WTC11 (cell line): ENCODE data around the gene ADORA1. TPM values are rescaled to one million over a fixed set of nuclear protein-coding genes. Genes with fewer than 3 reads are reported as not detected.

Experiments used
- ATAC-seq: fragments of 200-7000 bp; cut with Tn5 transposase; 2 replicates; pipeline ENCODE4 v1.10.0; 2021; ENCODE audit warnings: mild to moderate bottlenecking, moderate library complexity
- CTCF ChIA-PET: fragments of 300-600 bp; sonication (Branson Sonifier 250); formaldehyde crosslinking; loops from one replicate; lab custom pipeline; 2021; ENCODE audit warnings: antibody characterized with exemption; lab: Charles Lee
- POLR2A ChIA-PET: fragments of 350-600 bp; sonication (Branson Sonifier 250); formaldehyde crosslinking; loops from one replicate; lab custom pipeline; 2021; ENCODE audit warnings: antibody characterized with exemption; lab: Charles Lee
- DNase-seq: peaks from one replicate; pipeline ENCODE4 v3.0.0; 2021; ENCODE audit warnings: low spot score
- H3K27ac Mint-ChIP-seq: 2 replicates; pipeline ENCODE4 v1.8.0; 2021; ENCODE audit warnings: mixed read lengths
- H3K27me3 Mint-ChIP-seq: 2 replicates; pipeline ENCODE4 v1.8.0; 2021; ENCODE audit warnings: low read depth, mild to moderate bottlenecking, moderate library complexity, mixed read lengths
- H3K36me3 Mint-ChIP-seq: 2 replicates; pipeline ENCODE4 v1.8.0; 2021; ENCODE audit warnings: mixed read lengths
- H3K4me1 Mint-ChIP-seq: 2 replicates; pipeline ENCODE4 v1.8.0; 2022; ENCODE audit warnings: mixed read lengths
- H3K4me3 Mint-ChIP-seq: 2 replicates; pipeline ENCODE4 v1.8.0; 2021; ENCODE audit warnings: mild to moderate bottlenecking, moderate library complexity, mixed read lengths
- H3K9me3 Mint-ChIP-seq: 2 replicates; pipeline ENCODE4 v1.8.0; 2021; ENCODE audit warnings: mixed read lengths
- AFF4 ChIP-seq: sonication (generic); formaldehyde crosslinking; IDR thresholded peaks from 2 replicates; pipeline ENCODE4 v1.8.1; 2023; ENCODE audit warnings: mild to moderate bottlenecking, missing genetic modification reagents, borderline replicate concordance
- ATF2 ChIP-seq: sonication (generic); formaldehyde crosslinking; IDR thresholded peaks from 2 replicates; pipeline ENCODE4 v1.8.1; 2022; ENCODE audit warnings: low read depth, missing genetic modification reagents, borderline replicate concordance
- CREM ChIP-seq: sonication (generic); formaldehyde crosslinking; IDR thresholded peaks from 2 replicates; pipeline ENCODE4 v1.8.1; 2022; ENCODE audit warnings: mild to moderate bottlenecking, missing genetic modification reagents, moderate library complexity
- ERG ChIP-seq: fragments of 250-450 bp; sonication (Bioruptor Pico); IDR thresholded peaks from 2 replicates; pipeline ENCODE4 v1.8.0; 2021; ENCODE audit warnings: mild to moderate bottlenecking
- MLX ChIP-seq: sonication (generic); formaldehyde crosslinking; IDR thresholded peaks from 2 replicates; pipeline ENCODE4 v1.8.1; 2023; ENCODE audit warnings: mild to moderate bottlenecking, missing genetic modification reagents, moderate library complexity
- PREB ChIP-seq: sonication (generic); formaldehyde crosslinking; IDR thresholded peaks from 2 replicates; pipeline ENCODE4 v1.8.1; 2022; ENCODE audit warnings: mild to moderate bottlenecking, missing genetic modification reagents, moderate library complexity, borderline replicate concordance
- SMAD3 ChIP-seq: sonication (generic); formaldehyde crosslinking; IDR thresholded peaks from 2 replicates; pipeline ENCODE4 v1.8.0; 2022; ENCODE audit warnings: missing genetic modification reagents, mild to moderate bottlenecking, borderline replicate concordance
- TEAD1 ChIP-seq: sonication (generic); formaldehyde crosslinking; IDR thresholded peaks from 2 replicates; pipeline ENCODE4 v1.8.0; 2022; ENCODE audit warnings: mild to moderate bottlenecking, missing genetic modification reagents
- ZMAT4 ChIP-seq: fragments of 250-450 bp; sonication (Bioruptor Pico); IDR thresholded peaks from 2 replicates; pipeline ENCODE4 v1.9.0; 2021; ENCODE audit warnings: mild to moderate bottlenecking
- ZNF219 ChIP-seq: sonication (generic); formaldehyde crosslinking; IDR thresholded peaks from 2 replicates; pipeline ENCODE4 v1.8.0; 2023; ENCODE audit warnings: missing genetic modification reagents, mild to moderate bottlenecking, borderline replicate concordance
- ZNF416 ChIP-seq: fragments of 250-450 bp; sonication (Bioruptor Pico); IDR thresholded peaks from 2 replicates; pipeline ENCODE4 v1.9.0; 2021; ENCODE audit warnings: mild to moderate bottlenecking, inconsistent platforms
- ZNF423 ChIP-seq: fragments of 250-450 bp; sonication (Bioruptor Pico); IDR thresholded peaks from 2 replicates; pipeline ENCODE4 v2.1.2; 2022; ENCODE audit warnings: mild to moderate bottlenecking, moderate library complexity
- total RNA-seq: library from RNA; stranded (reverse); gene quantifications from 3 replicates; pipeline ENCODE4 v1.2.3, GENCODE V29; 2021

Gene ADORA1
- total RNA-seq, 1 experiment from 2014 or later: 1.8 TPM

- Mint-ChIP-seq H3K4me3 (no peak overlapping the region), H3K27me3 (no peaks in the 10 kb centered on the region; the same call in 1 of the 2 replicates), H3K4me1 (peaks cover 72% of the 10 kb centered on the region), H3K36me3 (peaks cover 4% of the 10 kb centered on the region), H3K27ac (peak overlapping the region; percentile 18; the same call in 1 of the 2 replicates), H3K9me3 (peaks cover 8% of the 10 kb centered on the region)
- ChIA-PET CTCF (interaction anchor here (1.1 to 12.2 kb wide), 11 partner anchors 12 to 181 kb away, joined by 3 to 184 read pairs (median 12); partner anchors contain the start of gene ADORA1), POLR2A (no interaction called here)
- TF ChIP-seq ZNF416 (CRISPR knock-in tag) (no peak), MLX (no peak), PREB (CRISPR knock-in tag) (no peak), ATF2 (no peak), AFF4 (CRISPR knock-in tag) (no peak), CREM (CRISPR knock-in tag) (no peak)
- DNase-seq: no peak
- no peak for ATAC-seq
Measured at GRCh38 chr1:203146537-203146936, 19.0 kb downstream of the ADORA1 start.

GRCh38 chr1:203147376-203147775 lies 19.9 kb downstream of the ADORA1 start:
- Mint-ChIP-seq H3K27ac (peak overlapping the region; percentile 73), H3K4me1 (peaks cover 80% of the 10 kb centered on the region)
- TF ChIP-seq ZMAT4 (CRISPR knock-in tag) (no peak), AFF4 (CRISPR knock-in tag) (no peak), TEAD1 (CRISPR knock-in tag) (no peak), ZNF423 (CRISPR knock-in tag) (no peak), ERG (CRISPR knock-in tag) (no peak), ZNF219 (CRISPR knock-in tag) (no peak), SMAD3 (CRISPR knock-in tag) (no peak)
- TF ChIP-seq, all 79 proteins: peak for 0
- Mint-ChIP-seq H3K4me3 (peak overlapping the region; percentile 29; the same call in 1 of the 2 replicates), H3K9me3 (peaks cover 8% of the 10 kb centered on the region), H3K36me3 (peaks cover 4% of the 10 kb centered on the region), H3K27me3 (no peaks in the 10 kb centered on the region)
- ATAC-seq (peak; percentile 9), DNase-seq (no peak)
- ChIA-PET CTCF (interaction anchor here (0.8 to 12.2 kb wide), 22 partner anchors 9 to 340 kb away, joined by 3 to 184 read pairs (median 6); partner anchors contain the start of genes ADORA1 and CHI3L1), POLR2A (no interaction called here)
